ENCODE results near the gene ITPR2.

ITPR2 gene

DNA sequence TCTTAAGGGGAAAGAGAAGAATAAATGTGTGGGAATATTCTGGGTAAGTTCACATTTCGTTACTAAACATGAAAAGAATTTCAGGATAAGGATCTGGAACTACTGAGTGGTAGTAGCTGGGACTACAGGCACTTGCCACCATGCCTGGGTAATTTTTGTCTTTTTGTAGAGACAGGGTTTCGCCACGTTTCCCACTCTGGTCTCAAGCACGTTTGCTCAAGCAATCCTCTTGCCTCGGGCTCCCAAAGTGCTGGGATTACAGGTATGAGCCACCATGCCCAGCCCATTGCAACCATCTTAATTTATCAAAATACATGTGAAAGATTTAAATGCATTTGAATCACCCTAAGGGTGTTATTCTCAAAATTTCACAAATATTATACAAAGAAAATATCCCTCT, 26.4 kb downstream of the ITPR2 start:
- Histone ChIP-seq H3K79me2 (ENCODE audit: low read length) (no peaks in the 10 kb centered on the region), H3K27ac (ENCODE audit: low read length) (no peak overlapping the region), H3K9me2 (replicated peaks; ENCODE audit: insufficient read depth, low read length) (no peaks in the 10 kb centered on the region), H3K4me1 (ENCODE audit: low read length) (no peaks in the 10 kb centered on the region), H3K27me3 (replicated peaks; ENCODE audit: insufficient read depth, low read length) (no peaks in the 10 kb centered on the region), H4K20me1 (ENCODE audit: insufficient read depth, low read length) (no peaks in the 10 kb centered on the region), H2AFZ (ENCODE audit: low read length) (no peak overlapping the region), H3K4me2 (ENCODE audit: low read depth, low read length) (no peak overlapping the region), H3K36me3 (replicated peaks; ENCODE audit: insufficient read depth, low read length) (no peaks in the 10 kb centered on the region), H3K9ac (ENCODE audit: low read length) (no peak overlapping the region), H3K9me3 (replicated peaks; ENCODE audit: insufficient read depth, low read length) (no peaks in the 10 kb centered on the region), H3K4me3 (ENCODE audit: low read length) (no peak overlapping the region), H3F3A (ENCODE audit: insufficient read depth, low read length) (no peaks in the 10 kb centered on the region)
- TF ChIP-seq EZH2 (optimal IDR thresholded peaks at IDR 0.05; ENCODE audit: low read depth, low read length), result no peak
- TF ChIP-seq, protein P1, sequence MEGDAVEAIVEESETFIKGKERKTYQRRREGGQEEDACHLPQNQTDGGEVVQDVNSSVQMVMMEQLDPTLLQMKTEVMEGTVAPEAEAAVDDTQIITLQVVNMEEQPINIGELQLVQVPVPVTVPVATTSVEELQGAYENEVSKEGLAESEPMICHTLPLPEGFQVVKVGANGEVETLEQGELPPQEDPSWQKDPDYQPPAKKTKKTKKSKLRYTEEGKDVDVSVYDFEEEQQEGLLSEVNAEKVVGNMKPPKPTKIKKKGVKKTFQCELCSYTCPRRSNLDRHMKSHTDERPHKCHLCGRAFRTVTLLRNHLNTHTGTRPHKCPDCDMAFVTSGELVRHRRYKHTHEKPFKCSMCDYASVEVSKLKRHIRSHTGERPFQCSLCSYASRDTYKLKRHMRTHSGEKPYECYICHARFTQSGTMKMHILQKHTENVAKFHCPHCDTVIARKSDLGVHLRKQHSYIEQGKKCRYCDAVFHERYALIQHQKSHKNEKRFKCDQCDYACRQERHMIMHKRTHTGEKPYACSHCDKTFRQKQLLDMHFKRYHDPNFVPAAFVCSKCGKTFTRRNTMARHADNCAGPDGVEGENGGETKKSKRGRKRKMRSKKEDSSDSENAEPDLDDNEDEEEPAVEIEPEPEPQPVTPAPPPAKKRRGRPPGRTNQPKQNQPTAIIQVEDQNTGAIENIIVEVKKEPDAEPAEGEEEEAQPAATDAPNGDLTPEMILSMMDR (IDR thresholded peaks at IDR 0.05; ENCODE audit: low read length), result no peak
- no peak for TF ChIP-seq EZH2phosphoT487 (IDR thresholded peaks at IDR 0.05; ENCODE audit: low read length)
- no peak for DNase-seq

DNA sequence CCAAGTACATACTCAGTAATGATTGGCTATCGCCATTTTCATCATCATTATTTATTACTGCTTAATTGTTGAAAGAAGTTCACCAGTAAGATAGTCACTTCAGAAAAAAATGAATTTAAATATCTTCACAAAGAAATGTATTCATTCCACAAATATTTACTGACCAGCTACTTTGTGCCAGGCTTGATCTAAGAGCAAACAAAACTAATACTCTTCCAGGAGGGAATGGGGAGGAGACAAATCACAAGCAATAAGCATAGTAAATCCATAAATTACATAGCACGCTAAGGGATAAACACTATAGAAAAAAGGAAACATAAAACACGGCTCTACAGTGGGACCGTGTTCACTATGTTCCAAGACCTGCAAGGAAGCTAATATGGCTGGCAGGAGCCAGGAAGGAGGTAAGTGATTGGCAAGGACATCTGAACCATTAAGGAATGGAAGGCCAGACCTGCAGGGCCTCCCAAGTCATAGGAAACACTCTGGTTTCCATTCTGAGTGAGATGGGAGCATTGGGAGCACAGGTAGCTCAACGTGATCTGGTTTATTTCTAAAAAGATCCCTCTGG, 27.5 kb downstream of the ITPR2 start:
- Histone ChIP-seq H3K9me2 (replicated peaks; ENCODE audit: insufficient read depth, low read length) (no peaks in the 10 kb centered on the region), H3K27ac (ENCODE audit: low read length) (no peak overlapping the region), H3K9me3 (replicated peaks; ENCODE audit: insufficient read depth, low read length) (no peaks in the 10 kb centered on the region), H3K4me1 (ENCODE audit: low read length) (no peaks in the 10 kb centered on the region), H3K27me3 (replicated peaks; ENCODE audit: insufficient read depth, low read length) (no peaks in the 10 kb centered on the region), H3K4me2 (ENCODE audit: low read depth, low read length) (no peak overlapping the region), H3K79me2 (ENCODE audit: low read length) (no peaks in the 10 kb centered on the region), H2AFZ (ENCODE audit: low read length) (no peak overlapping the region), H4K20me1 (ENCODE audit: insufficient read depth, low read length) (no peaks in the 10 kb centered on the region), H3K4me3 (ENCODE audit: low read length) (no peak overlapping the region), H3F3A (ENCODE audit: insufficient read depth, low read length) (no peaks in the 10 kb centered on the region), H3K9ac (ENCODE audit: low read length) (no peak overlapping the region), H3K36me3 (replicated peaks; ENCODE audit: insufficient read depth, low read length) (no peaks in the 10 kb centered on the region)
- TF ChIP-seq, protein P1 (IDR thresholded peaks at IDR 0.05; ENCODE audit: low read length), result no peak
- TF ChIP-seq EZH2 (optimal IDR thresholded peaks at IDR 0.05; ENCODE audit: low read depth, low read length), result no peak
- TF ChIP-seq EZH2phosphoT487 (IDR thresholded peaks at IDR 0.05; ENCODE audit: low read length), result no peak
- no peak for DNase-seq

DNA sequence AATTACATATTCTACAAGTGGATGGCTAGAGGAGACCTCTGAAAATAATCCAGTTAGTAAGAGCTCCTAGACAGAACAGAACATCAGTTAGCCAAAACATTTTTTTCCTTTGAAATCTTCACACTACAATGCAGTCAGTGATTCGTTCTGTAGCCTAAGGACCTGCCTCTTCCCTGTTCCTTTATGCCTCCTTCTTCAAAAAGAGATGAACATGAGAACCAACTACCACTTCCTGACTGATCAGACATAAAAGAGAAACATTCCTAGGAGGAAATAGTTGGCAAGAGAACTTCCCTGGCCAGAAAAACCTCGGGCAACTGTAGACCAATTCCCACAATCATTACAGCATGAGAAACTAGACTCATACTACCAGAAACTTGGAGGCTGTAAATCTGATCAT, 29.4 kb downstream of the ITPR2 start:
- DNase-seq, result no peak
- Histone ChIP-seq H3K4me3 (ENCODE audit: low read length) (no peak overlapping the region), H3K4me1 (ENCODE audit: low read length) (peaks cover 14% of the 10 kb centered on the region), H3K9me2 (replicated peaks; ENCODE audit: insufficient read depth, low read length) (no peaks in the 10 kb centered on the region), H3F3A (ENCODE audit: insufficient read depth, low read length) (no peaks in the 10 kb centered on the region), H3K27ac (ENCODE audit: low read length) (no peak overlapping the region), H3K4me2 (ENCODE audit: low read depth, low read length) (no peak overlapping the region), H3K36me3 (replicated peaks; ENCODE audit: insufficient read depth, low read length) (no peaks in the 10 kb centered on the region), H4K20me1 (ENCODE audit: insufficient read depth, low read length) (no peaks in the 10 kb centered on the region), H3K79me2 (ENCODE audit: low read length) (no peaks in the 10 kb centered on the region), H3K27me3 (replicated peaks; ENCODE audit: insufficient read depth, low read length) (no peaks in the 10 kb centered on the region), H2AFZ (ENCODE audit: low read length) (no peak overlapping the region), H3K9ac (ENCODE audit: low read length) (no peak overlapping the region), H3K9me3 (replicated peaks; ENCODE audit: insufficient read depth, low read length) (no peaks in the 10 kb centered on the region)
- TF ChIP-seq EZH2phosphoT487 (IDR thresholded peaks at IDR 0.05; ENCODE audit: low read length) (no peak), EZH2 (optimal IDR thresholded peaks at IDR 0.05; ENCODE audit: low read depth, low read length) (no peak)
- TF ChIP-seq, protein P1 (IDR thresholded peaks at IDR 0.05; ENCODE audit: low read length), result no peak

Measured in MM.1S (cell line).